Astrocyte of the cerebellum (primary cell): Measurements from ENCODE around the gene CCDC34.
"Not testable (repeated sequence)": the region's sequence is repeated elsewhere in the genome, so short reads cannot be mapped to it uniquely, and the experiment has no call there.

Experiments used
- DNase-seq: peaks from one replicate; pipeline ENCODE4 v3.0.0-alpha.2; 2011; ENCODE audit warnings: low read depth
- H3K4me3 ChIP-seq: 2 replicates; pipeline ENCODE4 v1.5.1; 2011; ENCODE audit warnings: mild to moderate bottlenecking, low read depth, low read length, moderate library complexity
- in situ Hi-C: cut with HindIII; loops from 2 replicates; pipeline ENCODE4 v1.10.0; 2017; ENCODE audit warnings: low sequenced_read_pairs
- TF ChIP-seq, protein P1 (sequence below): IDR thresholded peaks from 2 replicates; pipeline ENCODE4 v1.5.1; 2012; ENCODE audit warnings: low read length, low read depth, moderate library complexity, mild to moderate bottlenecking; ENCODE audit errors: missing control alignments

The CCDC34 gene

DNA sequence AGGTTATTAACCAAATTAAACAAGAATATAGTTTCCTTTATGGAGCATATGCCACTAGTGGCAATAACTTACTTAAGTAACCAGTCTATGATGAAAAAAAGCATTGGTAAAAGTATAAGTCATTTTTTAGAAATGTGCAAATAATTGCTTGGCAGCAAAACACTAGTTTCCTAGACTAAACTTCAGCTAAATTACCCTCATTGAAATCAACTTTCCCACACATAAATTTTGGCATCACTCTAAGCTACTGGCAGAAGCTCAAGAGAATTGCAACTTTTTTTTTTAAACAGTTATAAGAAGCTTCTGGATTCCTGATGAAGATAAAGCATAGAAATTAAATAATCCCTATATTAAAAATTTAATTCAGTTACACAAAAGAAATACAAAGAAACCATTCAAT is 12.5 kb downstream of the CCDC34 start:
- H3K4me3 ChIP-seq, result no peak overlapping the region
- in situ Hi-C loops, result no loop called here
- TF ChIP-seq, protein P1, sequence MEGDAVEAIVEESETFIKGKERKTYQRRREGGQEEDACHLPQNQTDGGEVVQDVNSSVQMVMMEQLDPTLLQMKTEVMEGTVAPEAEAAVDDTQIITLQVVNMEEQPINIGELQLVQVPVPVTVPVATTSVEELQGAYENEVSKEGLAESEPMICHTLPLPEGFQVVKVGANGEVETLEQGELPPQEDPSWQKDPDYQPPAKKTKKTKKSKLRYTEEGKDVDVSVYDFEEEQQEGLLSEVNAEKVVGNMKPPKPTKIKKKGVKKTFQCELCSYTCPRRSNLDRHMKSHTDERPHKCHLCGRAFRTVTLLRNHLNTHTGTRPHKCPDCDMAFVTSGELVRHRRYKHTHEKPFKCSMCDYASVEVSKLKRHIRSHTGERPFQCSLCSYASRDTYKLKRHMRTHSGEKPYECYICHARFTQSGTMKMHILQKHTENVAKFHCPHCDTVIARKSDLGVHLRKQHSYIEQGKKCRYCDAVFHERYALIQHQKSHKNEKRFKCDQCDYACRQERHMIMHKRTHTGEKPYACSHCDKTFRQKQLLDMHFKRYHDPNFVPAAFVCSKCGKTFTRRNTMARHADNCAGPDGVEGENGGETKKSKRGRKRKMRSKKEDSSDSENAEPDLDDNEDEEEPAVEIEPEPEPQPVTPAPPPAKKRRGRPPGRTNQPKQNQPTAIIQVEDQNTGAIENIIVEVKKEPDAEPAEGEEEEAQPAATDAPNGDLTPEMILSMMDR, result no peak
- DNase-seq, result peak; percentile 81

DNA sequence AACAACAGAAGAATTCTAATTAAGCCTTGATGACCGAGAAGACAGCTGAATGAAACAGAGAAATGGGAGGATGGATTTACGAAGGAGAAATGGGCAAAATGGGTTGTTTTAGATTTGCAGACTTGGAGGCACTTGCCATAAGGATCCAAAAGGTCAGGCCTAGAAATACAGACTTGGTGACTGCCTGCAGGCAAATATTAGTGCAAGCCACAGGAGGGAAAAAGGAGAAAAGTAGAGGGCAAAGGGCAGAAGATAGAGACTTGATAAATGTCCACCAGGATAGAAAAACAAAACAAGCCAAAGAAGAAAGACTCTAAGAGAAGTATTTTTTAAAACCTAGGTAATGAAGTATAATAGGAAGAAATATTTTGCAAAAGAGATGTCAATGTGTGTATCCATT is 13.1 kb downstream of the CCDC34 start:
- no peak overlapping the region for H3K4me3 ChIP-seq
- no peak for DNase-seq
- TF ChIP-seq, protein P1, result no peak
- in situ Hi-C loops, result no loop called here

GRCh38 chr11:27348340-27348873 is 14.6 kb downstream of the CCDC34 start:
- no peak for DNase-seq
- TF ChIP-seq, protein P1, result no peak
- in situ Hi-C loops, result no loop called here
- no peak overlapping the region for H3K4me3 ChIP-seq

GRCh38 chr11:27347359-27348339 is 15.4 kb downstream of the CCDC34 start:
- no peak overlapping the region for H3K4me3 ChIP-seq
- no peak for DNase-seq
- in situ Hi-C loops, result no loop called here
- TF ChIP-seq, protein P1, result no peak

DNA sequence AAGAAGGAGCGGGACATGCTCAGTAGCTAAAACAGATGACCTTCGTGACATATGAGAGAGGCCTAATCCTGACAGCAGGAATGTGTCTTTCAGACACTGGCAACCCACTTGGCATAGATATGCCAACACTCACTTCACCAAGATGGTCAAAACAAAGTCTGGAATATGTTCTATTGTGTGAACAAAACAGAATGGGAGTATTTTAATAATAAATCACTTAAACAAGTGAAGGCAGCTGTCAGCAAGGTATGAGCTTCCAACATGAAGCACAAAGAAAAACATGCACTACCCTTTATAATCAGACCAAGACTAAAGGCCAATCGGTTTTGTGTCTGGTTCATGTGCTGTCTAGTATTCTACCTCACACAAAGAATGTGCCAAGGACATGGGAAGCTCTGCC is 23.1 kb downstream of the CCDC34 start:
- H3K4me3 ChIP-seq, result no peak overlapping the region
- TF ChIP-seq, protein P1, result no peak
- in situ Hi-C loops, result no loop called here
- no peak for DNase-seq

- in situ Hi-C loops, DNase-seq: not testable (repeated sequence)
Observed at GRCh38 chr11:27334764-27335163, 28.3 kb downstream of the CCDC34 start.

GRCh38 chr11:27331981-27332380 is 31.0 kb downstream of the CCDC34 start:
- TF ChIP-seq, protein P1, result no peak
- no peak overlapping the region for H3K4me3 ChIP-seq
- no peak for DNase-seq
- in situ Hi-C loops, result no loop called here

More at GRCh38 chr11:27334764-27335163, 28.3 kb downstream of the CCDC34 start:
- H3K4me3 ChIP-seq, result not testable (repeated sequence)
